ENCODE results near the gene CLDN15. TPM values are rescaled to one million over a fixed set of nuclear protein-coding genes. Genes with fewer than 3 reads are reported as not detected.

Gene CLDN15
- total RNA-seq, 1 experiment from 2014 or later: 9.1 TPM

- no peak for DNase-seq
- Histone ChIP-seq H3K36me3 (ENCODE audit: control insufficient read depth, insufficient read depth, low read length) (no peaks in the 10 kb centered on the region; the same call in 1 of the 2 replicates), H3K27me3 (replicated peaks; ENCODE audit: control insufficient read depth, insufficient read depth, low read length) (no peaks in the 10 kb centered on the region), H3K9me3 (no peaks in the 10 kb centered on the region), H3K4me1 (peaks cover 20% of the 10 kb centered on the region), H3K4me3 (ENCODE audit: low read depth, low read length) (no peak overlapping the region)
- BruUV-seq (replicated peaks): no TSS peak
- no peaks in the 10 kb centered on the region for H3K27me3 Mint-ChIP-seq (ENCODE audit: insufficient read depth, unreplicated experiment)
- ChIA-PET POLR2A (interaction anchor here (0.5 kb wide), 1 partner anchor 350 kb away, joined by 4 read pairs; the partner anchor contains the start of gene SLC12A9), CTCF (interaction anchor here (1.2 to 2.5 kb wide), 2 partner anchors 10 to 15 kb away, joined by 4 to 12 read pairs; partner anchors contain the start of genes PLOD3 and ZNHIT1)
- peaks cover 14% of the 10 kb centered on the region for H3K4me1 Mint-ChIP-seq (ENCODE audit: low read depth, unreplicated experiment)
- no peaks in the 10 kb centered on the region for H3K9me3 Mint-ChIP-seq (ENCODE audit: unreplicated experiment)
- H3K27ac Mint-ChIP-seq (ENCODE audit: unreplicated experiment): no peak overlapping the region
- no peak overlapping the region for H3K4me3 Mint-ChIP-seq (ENCODE audit: unreplicated experiment)
- intact Hi-C loops (cut with micrococcal nuclease; ENCODE audit: unreplicated experiment): no loop called here
- TF ChIP-seq, protein P1, sequence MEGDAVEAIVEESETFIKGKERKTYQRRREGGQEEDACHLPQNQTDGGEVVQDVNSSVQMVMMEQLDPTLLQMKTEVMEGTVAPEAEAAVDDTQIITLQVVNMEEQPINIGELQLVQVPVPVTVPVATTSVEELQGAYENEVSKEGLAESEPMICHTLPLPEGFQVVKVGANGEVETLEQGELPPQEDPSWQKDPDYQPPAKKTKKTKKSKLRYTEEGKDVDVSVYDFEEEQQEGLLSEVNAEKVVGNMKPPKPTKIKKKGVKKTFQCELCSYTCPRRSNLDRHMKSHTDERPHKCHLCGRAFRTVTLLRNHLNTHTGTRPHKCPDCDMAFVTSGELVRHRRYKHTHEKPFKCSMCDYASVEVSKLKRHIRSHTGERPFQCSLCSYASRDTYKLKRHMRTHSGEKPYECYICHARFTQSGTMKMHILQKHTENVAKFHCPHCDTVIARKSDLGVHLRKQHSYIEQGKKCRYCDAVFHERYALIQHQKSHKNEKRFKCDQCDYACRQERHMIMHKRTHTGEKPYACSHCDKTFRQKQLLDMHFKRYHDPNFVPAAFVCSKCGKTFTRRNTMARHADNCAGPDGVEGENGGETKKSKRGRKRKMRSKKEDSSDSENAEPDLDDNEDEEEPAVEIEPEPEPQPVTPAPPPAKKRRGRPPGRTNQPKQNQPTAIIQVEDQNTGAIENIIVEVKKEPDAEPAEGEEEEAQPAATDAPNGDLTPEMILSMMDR (IDR thresholded peaks at IDR 0.05; ENCODE audit: insufficient read depth in 1 of 2, low read depth in 1 of 2, low read length in 1 of 2, severe bottlenecking in 1 of 2, unreplicated experiment in 1 of 2): no peak
- H3K36me3 Mint-ChIP-seq (ENCODE audit: insufficient read depth, unreplicated experiment): peaks cover 7% of the 10 kb centered on the region
These were observed 35.0 kb downstream of the CLDN15 start for GRCh38 chr7:101202603-101202918.

- peak overlapping the region; percentile 70 for H3K4me3 Mint-ChIP-seq (ENCODE audit: unreplicated experiment)
- intact Hi-C loops (cut with micrococcal nuclease; ENCODE audit: unreplicated experiment): loop anchor here (1.0 to 2.0 kb wide), 3 partner anchors 17 to 51 kb away; partner anchors contain the start of gene ZNHIT1
- no peak for DNase-seq
- peak overlapping the region; percentile 70 for H3K27ac Mint-ChIP-seq (ENCODE audit: unreplicated experiment)
- H3K36me3 ChIP-seq (ENCODE audit: control insufficient read depth, insufficient read depth, low read length): no peaks in the 10 kb centered on the region; the same call in 1 of the 2 replicates
- TF ChIP-seq, protein P1 (IDR thresholded peaks at IDR 0.05; ENCODE audit: insufficient read depth in 1 of 2, low read depth in 1 of 2, low read length in 1 of 2, severe bottlenecking in 1 of 2, unreplicated experiment in 1 of 2): no peak
- ChIA-PET POLR2A (interaction anchor here (0.5 kb wide), 2 partner anchors 10 to 350 kb away, joined by 3 to 4 read pairs; partner anchors contain the start of gene SLC12A9), CTCF (interaction anchor here (2.5 kb wide), 1 partner anchor 10 kb away, joined by 12 read pairs; no protein-coding TSS in a partner anchor)
- peaks cover 6% of the 10 kb centered on the region for H3K36me3 Mint-ChIP-seq (ENCODE audit: insufficient read depth, unreplicated experiment)
- BruUV-seq (replicated peaks): no TSS peak
- H3K4me1 ChIP-seq: peaks cover 20% of the 10 kb centered on the region
- peaks cover 14% of the 10 kb centered on the region for H3K4me1 Mint-ChIP-seq (ENCODE audit: low read depth, unreplicated experiment)
- H3K27me3 Mint-ChIP-seq (ENCODE audit: insufficient read depth, unreplicated experiment): no peaks in the 10 kb centered on the region
- H3K9me3 ChIP-seq: no peaks in the 10 kb centered on the region
- no peaks in the 10 kb centered on the region for H3K27me3 ChIP-seq (replicated peaks; ENCODE audit: control insufficient read depth, insufficient read depth, low read length)
- no peaks in the 10 kb centered on the region for H3K9me3 Mint-ChIP-seq (ENCODE audit: unreplicated experiment)
- H3K4me3 ChIP-seq (ENCODE audit: low read depth, low read length): no peak overlapping the region
These were observed 35.7 kb downstream of the CLDN15 start for GRCh38 chr7:101201695-101202602.

- no TSS peak for BruUV-seq (replicated peaks)
- Mint-ChIP-seq H3K27ac (ENCODE audit: unreplicated experiment) (peak within 1 kb of the TSS; percentile 70), H3K4me1 (ENCODE audit: low read depth, unreplicated experiment) (peaks cover 14% of the 10 kb centered on the region), H3K27me3 (ENCODE audit: insufficient read depth, unreplicated experiment) (no peaks in the 10 kb centered on the region), H3K4me3 (ENCODE audit: unreplicated experiment) (peak within 1 kb of the TSS; percentile 70), H3K9me3 (ENCODE audit: unreplicated experiment) (no peaks in the 10 kb centered on the region), H3K36me3 (ENCODE audit: insufficient read depth, unreplicated experiment) (peaks cover 1% of the 10 kb centered on the region)
- ChIA-PET CTCF (interaction anchor here (0.6 to 2.5 kb wide), 7 partner anchors 9 to 57 kb away, joined by 3 to 12 read pairs (median 7); partner anchors contain the start of genes PLOD3 and ZNHIT1), POLR2A (interaction anchor here (1.1 to 1.3 kb wide), 2 partner anchors 17 to 36 kb away, joined by 3 to 7 read pairs; partner anchors contain the start of genes PLOD3, VGF and ZNHIT1)
- Histone ChIP-seq H3K4me1 (peaks cover 20% of the 10 kb centered on the region), H3K4me3 (ENCODE audit: low read depth, low read length) (peak within 1 kb of the TSS; percentile 45), H3K36me3 (ENCODE audit: control insufficient read depth, insufficient read depth, low read length) (no peaks in the 10 kb centered on the region; the same call in 1 of the 2 replicates), H3K27me3 (replicated peaks; ENCODE audit: control insufficient read depth, insufficient read depth, low read length) (no peaks in the 10 kb centered on the region), H3K9me3 (no peaks in the 10 kb centered on the region)
- DNase-seq: peak; percentile 88 to 95
- intact Hi-C loops (cut with micrococcal nuclease; ENCODE audit: unreplicated experiment): loop anchor here (1.0 to 2.0 kb wide), 3 partner anchors 18 to 52 kb away; partner anchors contain the start of gene ZNHIT1
- TF ChIP-seq, protein P1 (IDR thresholded peaks at IDR 0.05; ENCODE audit: insufficient read depth in 1 of 2, low read depth in 1 of 2, low read length in 1 of 2, severe bottlenecking in 1 of 2, unreplicated experiment in 1 of 2): no peak
These were observed 36.6 kb downstream of the CLDN15 start, which contains the start of gene MOGAT3 for GRCh38 chr7:101200862-101201599. TSS of gene MOGAT3 (minus strand) at chr7:101201036. CDS start at chr7:101200854, 182 bp downstream.

All from Caco-2 (cell line).